Middle frontal gyrus (tissue), 1 donor: Measurements from ENCODE around the gene TXK.
"Not testable (repeated sequence)": the region's sequence is repeated elsewhere in the genome, so short reads cannot be mapped to it uniquely, and the experiment has no call there.

Source experiments
- DNase-seq: peaks from one replicate; pipeline ENCODE4 v3.0.0-alpha.2; 2015; ENCODE audit warnings: low spot score; ENCODE audit errors: extremely low spot score

TXK gene

GRCh38 chr4:48134081-48134480, at the start of gene TXK:
TXK (minus strand) TSS chr4:48134250; CDS start chr4:48134170, 80 bp downstream.
- no peak for DNase-seq

- no peak for DNase-seq
These were observed 46.2 kb upstream of the TXK start for GRCh38 chr4:48180234-48180633.

- no peak for DNase-seq
These were observed 44.9 kb upstream of the TXK start for GRCh38 chr4:48178931-48179330.

GRCh38 chr4:48175806-48176205, 41.8 kb upstream of the TXK start:
- no peak for DNase-seq

GRCh38 chr4:48175328-48175727, 41.3 kb upstream of the TXK start:
- DNase-seq: no peak

- no peak for DNase-seq
These were observed 39.3 kb upstream of the TXK start for GRCh38 chr4:48173056-48173991.

GRCh38 chr4:48172651-48173050, 38.6 kb upstream of the TXK start:
- no peak for DNase-seq

GRCh38 chr4:48169636-48170035, 35.6 kb upstream of the TXK start:
- no peak for DNase-seq

GRCh38 chr4:48167538-48168263, 33.7 kb upstream of the TXK start:
- no peak for DNase-seq

- not testable (repeated sequence) for DNase-seq
These were observed 30.5 kb upstream of the TXK start for GRCh38 chr4:48164561-48164960.

- no peak for DNase-seq
These were observed 29.7 kb upstream of the TXK start for GRCh38 chr4:48163746-48164145.

GRCh38 chr4:48162162-48162561, 28.1 kb upstream of the TXK start:
- DNase-seq: peak; percentile 48

- DNase-seq: no peak
These were observed 23.2 kb upstream of the TXK start for GRCh38 chr4:48157271-48157670.

- DNase-seq: no peak
These were observed 22.4 kb upstream of the TXK start for GRCh38 chr4:48156423-48156822.

- no peak for DNase-seq
These were observed 19.9 kb upstream of the TXK start for GRCh38 chr4:48153791-48154550.

GRCh38 chr4:48152259-48152658, 18.2 kb upstream of the TXK start:
- DNase-seq: no peak

- DNase-seq: no peak
These were observed 15.8 kb upstream of the TXK start for GRCh38 chr4:48149827-48150370.

- DNase-seq: no peak
These were observed 13.6 kb upstream of the TXK start for GRCh38 chr4:48147621-48148020.

GRCh38 chr4:48141048-48141447, 7.0 kb upstream of the TXK start:
- DNase-seq: no peak

- DNase-seq: no peak
These were observed 5.6 kb upstream of the TXK start for GRCh38 chr4:48139691-48140090.

GRCh38 chr4:48138936-48139335, 4.9 kb upstream of the TXK start:
- no peak for DNase-seq
